ENCODE data around the gene ELOVL5.

DNA sequence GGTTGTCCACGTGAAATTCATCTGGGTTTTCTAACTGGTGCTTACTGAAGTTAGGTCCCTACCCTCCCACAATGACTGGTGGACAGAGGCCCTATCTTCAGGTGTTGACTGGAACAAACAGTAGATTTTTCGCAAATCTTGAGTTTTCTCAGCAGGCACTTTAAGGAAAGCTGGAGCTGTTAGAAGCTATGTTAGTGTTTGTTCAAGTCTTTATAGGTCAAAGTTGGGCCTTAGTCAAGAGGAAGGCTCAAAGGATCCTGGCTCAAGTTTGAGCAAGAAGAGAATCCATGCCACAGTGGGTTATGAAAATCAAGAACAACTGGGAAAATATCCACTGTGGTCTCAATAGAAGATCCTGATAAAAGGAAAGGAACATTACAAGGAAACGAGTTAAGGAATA, 48.5 kb upstream of the ELOVL5 start:
- TF ChIP-seq EZH2phosphoT487 (IDR thresholded peaks at IDR 0.05; ENCODE audit: borderline replicate concordance, low read depth) (no peak), YY1 (IDR thresholded peaks at IDR 0.05; ENCODE audit: low read depth) (no peak), SMC3 (IDR thresholded peaks at IDR 0.05; ENCODE audit: low read depth, low read length) (no peak), POLR2AphosphoS5 (IDR thresholded peaks at IDR 0.05; ENCODE audit: low read depth, low read length) (no peak), EP300 (IDR thresholded peaks at IDR 0.05; ENCODE audit: borderline replicate concordance in 1 of 2, low read depth in 1 of 2, low read length in 1 of 2) (no peak), FOXJ3 (CRISPR knock-in tag; IDR thresholded peaks at IDR 0.05) (no peak)
- TF ChIP-seq, protein P1, sequence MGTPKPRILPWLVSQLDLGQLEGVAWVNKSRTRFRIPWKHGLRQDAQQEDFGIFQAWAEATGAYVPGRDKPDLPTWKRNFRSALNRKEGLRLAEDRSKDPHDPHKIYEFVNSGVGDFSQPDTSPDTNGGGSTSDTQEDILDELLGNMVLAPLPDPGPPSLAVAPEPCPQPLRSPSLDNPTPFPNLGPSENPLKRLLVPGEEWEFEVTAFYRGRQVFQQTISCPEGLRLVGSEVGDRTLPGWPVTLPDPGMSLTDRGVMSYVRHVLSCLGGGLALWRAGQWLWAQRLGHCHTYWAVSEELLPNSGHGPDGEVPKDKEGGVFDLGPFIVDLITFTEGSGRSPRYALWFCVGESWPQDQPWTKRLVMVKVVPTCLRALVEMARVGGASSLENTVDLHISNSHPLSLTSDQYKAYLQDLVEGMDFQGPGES (IDR thresholded peaks at IDR 0.05; ENCODE audit: low read depth, low read length): no peak
- TF ChIP-seq, protein P2, sequence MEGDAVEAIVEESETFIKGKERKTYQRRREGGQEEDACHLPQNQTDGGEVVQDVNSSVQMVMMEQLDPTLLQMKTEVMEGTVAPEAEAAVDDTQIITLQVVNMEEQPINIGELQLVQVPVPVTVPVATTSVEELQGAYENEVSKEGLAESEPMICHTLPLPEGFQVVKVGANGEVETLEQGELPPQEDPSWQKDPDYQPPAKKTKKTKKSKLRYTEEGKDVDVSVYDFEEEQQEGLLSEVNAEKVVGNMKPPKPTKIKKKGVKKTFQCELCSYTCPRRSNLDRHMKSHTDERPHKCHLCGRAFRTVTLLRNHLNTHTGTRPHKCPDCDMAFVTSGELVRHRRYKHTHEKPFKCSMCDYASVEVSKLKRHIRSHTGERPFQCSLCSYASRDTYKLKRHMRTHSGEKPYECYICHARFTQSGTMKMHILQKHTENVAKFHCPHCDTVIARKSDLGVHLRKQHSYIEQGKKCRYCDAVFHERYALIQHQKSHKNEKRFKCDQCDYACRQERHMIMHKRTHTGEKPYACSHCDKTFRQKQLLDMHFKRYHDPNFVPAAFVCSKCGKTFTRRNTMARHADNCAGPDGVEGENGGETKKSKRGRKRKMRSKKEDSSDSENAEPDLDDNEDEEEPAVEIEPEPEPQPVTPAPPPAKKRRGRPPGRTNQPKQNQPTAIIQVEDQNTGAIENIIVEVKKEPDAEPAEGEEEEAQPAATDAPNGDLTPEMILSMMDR (IDR thresholded peaks at IDR 0.05): no peak
- TF ChIP-seq, protein P3, sequence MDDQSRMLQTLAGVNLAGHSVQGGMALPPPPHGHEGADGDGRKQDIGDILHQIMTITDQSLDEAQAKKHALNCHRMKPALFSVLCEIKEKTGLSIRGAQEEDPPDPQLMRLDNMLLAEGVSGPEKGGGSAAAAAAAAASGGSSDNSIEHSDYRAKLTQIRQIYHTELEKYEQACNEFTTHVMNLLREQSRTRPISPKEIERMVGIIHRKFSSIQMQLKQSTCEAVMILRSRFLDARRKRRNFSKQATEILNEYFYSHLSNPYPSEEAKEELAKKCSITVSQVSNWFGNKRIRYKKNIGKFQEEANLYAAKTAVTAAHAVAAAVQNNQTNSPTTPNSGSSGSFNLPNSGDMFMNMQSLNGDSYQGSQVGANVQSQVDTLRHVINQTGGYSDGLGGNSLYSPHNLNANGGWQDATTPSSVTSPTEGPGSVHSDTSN (IDR thresholded peaks at IDR 0.05): no peak
- TF ChIP-seq, protein P4, sequence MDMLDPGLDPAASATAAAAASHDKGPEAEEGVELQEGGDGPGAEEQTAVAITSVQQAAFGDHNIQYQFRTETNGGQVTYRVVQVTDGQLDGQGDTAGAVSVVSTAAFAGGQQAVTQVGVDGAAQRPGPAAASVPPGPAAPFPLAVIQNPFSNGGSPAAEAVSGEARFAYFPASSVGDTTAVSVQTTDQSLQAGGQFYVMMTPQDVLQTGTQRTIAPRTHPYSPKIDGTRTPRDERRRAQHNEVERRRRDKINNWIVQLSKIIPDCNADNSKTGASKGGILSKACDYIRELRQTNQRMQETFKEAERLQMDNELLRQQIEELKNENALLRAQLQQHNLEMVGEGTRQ (IDR thresholded peaks at IDR 0.05; ENCODE audit: borderline replicate concordance, low read depth, low read length): no peak

Measured in SK-N-SH (cell line).